Kidney (tissue), 14 donors: ENCODE measurements around the gene KBTBD13. TPM values are rescaled to one million over a fixed set of nuclear protein-coding genes. Genes with fewer than 3 reads are reported as not detected.
"Not testable (repeated sequence)": the region's sequence is repeated elsewhere in the genome, so short reads cannot be mapped to it uniquely, and the experiment has no call there.

Source experiments
- DNase-seq, 5 donors: peaks; one replicate each; pipeline ENCODE4 v3.0.0-alpha.2; 2013 to 2020
- FAIRE-seq: peaks from 2 replicates; lab custom pipeline; 2012; peaks lifted over from hg19 to GRCh38; lab: Jason Lieb, UNC
- H3K27ac ChIP-seq, 2 donors: one replicate each; pipeline ENCODE4 v1.7.0; 2013; ENCODE audit warnings: low read depth in 2 of 2, low read length in 2 of 2, inconsistent platforms in 1 of 2
- H3K27me3 ChIP-seq: one replicate; pipeline ENCODE4 v1.7.1; 2013; ENCODE audit warnings: low read length, inconsistent platforms; ENCODE audit not compliant: control insufficient read depth, insufficient read depth
- H3K36me3 ChIP-seq, 3 donors: one replicate each; pipeline versions ENCODE4 v1.7.0 to v1.7.1; 2013; ENCODE audit warnings: low read length in 3 of 3, control low read depth in 1 of 3, inconsistent platforms in 1 of 3; ENCODE audit not compliant: insufficient read depth in 3 of 3, control insufficient read depth in 2 of 3
- H3K4me1 ChIP-seq, 3 donors: one replicate each; pipeline versions ENCODE4 v1.7.0 to v1.7.1; 2013; ENCODE audit warnings: low read length in 3 of 3, inconsistent platforms in 1 of 3, low read depth in 1 of 3; ENCODE audit not compliant: control insufficient read depth in 2 of 3, insufficient read depth in 2 of 3
- H3K4me3 ChIP-seq, 3 donors: one replicate each; pipeline versions ENCODE4 v1.7.0 to v1.8.1; 2013; ENCODE audit warnings: low read length in 3 of 3, control low read depth in 1 of 3, inconsistent platforms in 1 of 3
- H3K9ac ChIP-seq, 3 donors: one replicate each; pipeline versions ENCODE4 v1.7.0 to v1.7.1; 2013; ENCODE audit warnings: low read length in 3 of 3, control low read depth in 1 of 3, inconsistent platforms in 1 of 3
- H3K9me3 ChIP-seq, 3 donors: one replicate each; pipeline versions ENCODE4 v1.7.0 to v1.7.1; 2013; ENCODE audit warnings: low read length in 3 of 3, control low read depth in 1 of 3, inconsistent platforms in 1 of 3; ENCODE audit not compliant: control insufficient read depth in 2 of 3, insufficient read depth in 1 of 3
- CTCF ChIP-seq: IDR thresholded peaks from 3 replicates; pipeline ENCODE4 v1.5.1; 2012; ENCODE audit warnings: mild to moderate bottlenecking, moderate library complexity, borderline replicate concordance; ENCODE audit not compliant: insufficient read depth; ENCODE audit errors: extremely low read depth
- intact Hi-C: fragments of 100-400 bp; cut with DNase I; formaldehyde crosslinking; loops from one replicate; pipeline ENCODE4 v1.11.1; 2022
- polyA plus RNA-seq: library from polyadenylated mRNA; stranded (reverse); fragments of 350-450 nt; fragmentation: Illumina TruSeq; extraction: RNeasy Lipid Tissue Mini Kit (QIAGEN cat#74804); gene quantifications from one replicate; pipeline ENCODE4 v1.2.3, GENCODE V29; 2014; ENCODE audit warnings: low read depth, low replicate concordance; ENCODE audit not compliant: insufficient read depth
- total RNA-seq: library from RNA; stranded (reverse); fragmentation: NEBNext Ultra II Directional; extraction: Animal tissue kit (Norgen Biotek cat#: 25700); gene quantifications from one replicate; pipeline ENCODE4 v1.2.1, GENCODE V29; 2021
- donor health status: control.
- donor health status: control.
- donor health status: control.
- donor health status: control.
- donor health status: control.
- donor health status: DM: yes; HTN: yes; CAD: no.
- donor health status: Normal renal cell carcinoma (clear cell type).

Gene KBTBD13
- total and polyA plus RNA-seq, 2 donors from 2014 or later: 0.06 TPM; not detected in 1

DNA sequence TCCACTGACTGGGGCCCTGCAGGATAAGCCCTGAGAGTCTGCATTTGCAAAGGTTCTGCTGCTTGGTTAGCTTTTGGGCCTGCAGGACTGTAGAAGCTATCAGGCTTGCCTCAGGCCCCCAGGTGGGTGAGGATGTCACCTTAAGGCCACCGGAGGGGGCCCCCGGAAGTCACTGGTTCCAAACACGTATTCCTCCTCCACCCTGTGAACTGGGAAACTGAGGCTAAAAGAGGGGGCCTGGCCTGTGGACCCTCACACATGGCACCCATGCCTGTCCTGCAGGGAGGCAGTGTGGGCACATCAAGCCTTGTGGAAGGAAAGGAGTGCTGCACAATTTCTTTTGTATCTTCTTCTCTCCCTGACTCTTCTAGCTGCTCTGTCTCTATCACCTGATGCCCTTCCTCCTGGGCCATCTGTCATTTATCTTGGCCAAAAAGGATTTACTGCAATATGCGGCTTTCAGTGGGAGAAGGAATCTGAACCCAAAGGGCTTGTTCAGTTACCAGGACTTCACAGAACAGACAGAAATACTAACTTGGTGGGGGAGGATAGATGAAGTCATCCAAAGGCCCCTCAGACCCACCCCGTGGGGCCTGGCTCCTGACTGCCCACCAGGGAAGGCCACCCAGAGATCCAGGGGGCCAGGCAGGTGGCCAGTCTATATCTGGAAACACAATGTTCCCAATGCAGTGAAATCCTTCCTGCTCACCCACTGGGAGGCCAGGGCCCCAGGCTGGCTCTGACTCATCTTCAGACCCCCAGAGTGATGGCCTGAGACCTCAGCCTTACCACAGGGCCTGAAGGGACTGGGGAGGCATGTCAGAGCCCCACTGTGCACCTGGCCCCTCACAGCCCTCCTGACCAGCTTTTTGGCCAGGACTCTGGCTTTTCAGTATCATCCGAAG lies 20.2 kb downstream of the KBTBD13 start:
- Histone ChIP-seq H3K36me3 (peaks cover 2 to 21% (median 12%) of the 10 kb centered on the region in 3 donors), H3K4me1 (peaks cover 0 to 11% (median 3%) of the 10 kb centered on the region in 3 donors), H3K9me3 (no peaks in the 10 kb centered on the region), H3K27ac (no peak overlapping the region), H3K4me3 (no peak overlapping the region), H3K9ac (no peak overlapping the region), H3K27me3 (no peaks in the 10 kb centered on the region)
- TF ChIP-seq CTCF: no peak
- DNase-seq: peak in 1 of 5 donors; percentile 23
- intact Hi-C loops: no loop called here
- no peak for FAIRE-seq

- H3K36me3 ChIP-seq: peaks cover 2 to 21% (median 12%) of the 10 kb centered on the region in 3 donors
- no peaks in the 10 kb centered on the region for H3K27me3 ChIP-seq
- H3K9ac ChIP-seq: no peak overlapping the region
- no peaks in the 10 kb centered on the region for H3K9me3 ChIP-seq
- H3K27ac ChIP-seq: no peak overlapping the region
- intact Hi-C loops: no loop called here
- TF ChIP-seq CTCF: no peak
- peaks cover 0 to 11% (median 3%) of the 10 kb centered on the region in 3 donors for H3K4me1 ChIP-seq
- H3K4me3 ChIP-seq: no peak overlapping the region
- DNase-seq: no peak
- FAIRE-seq: no peak
These were observed 21.2 kb downstream of the KBTBD13 start for GRCh38 chr15:65097651-65098263.

DNA sequence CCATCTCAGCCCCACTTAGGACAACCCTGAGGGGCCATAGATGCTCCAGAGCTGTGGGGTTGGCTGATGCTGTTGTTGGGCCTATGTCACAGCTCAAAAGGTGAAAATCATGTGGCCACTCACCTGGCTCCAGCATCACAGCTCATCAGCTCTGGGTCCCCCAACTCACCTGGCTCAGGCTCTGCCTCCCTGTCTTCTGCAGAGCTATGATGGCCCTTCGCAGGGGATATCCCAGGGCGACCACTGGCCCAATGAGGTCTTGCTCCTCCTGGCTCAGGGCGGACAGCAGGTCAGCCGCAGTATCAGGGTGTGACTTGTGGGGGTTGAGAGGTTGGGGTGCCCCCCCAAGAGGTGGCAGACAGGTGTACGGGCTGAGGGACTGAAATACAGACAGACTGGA lies 22.8 kb downstream of the KBTBD13 start:
- no peak overlapping the region for H3K9ac ChIP-seq
- DNase-seq: no peak
- FAIRE-seq: no peak
- H3K4me3 ChIP-seq: no peak overlapping the region
- H3K9me3 ChIP-seq: no peaks in the 10 kb centered on the region
- intact Hi-C loops: no loop called here
- no peak overlapping the region for H3K27ac ChIP-seq
- peaks cover 2 to 21% (median 12%) of the 10 kb centered on the region in 3 donors for H3K36me3 ChIP-seq
- H3K4me1 ChIP-seq: peaks cover 0 to 11% (median 3%) of the 10 kb centered on the region in 3 donors
- no peak for TF ChIP-seq CTCF
- no peaks in the 10 kb centered on the region for H3K27me3 ChIP-seq

- H3K4me1 ChIP-seq, H3K27me3 ChIP-seq, intact Hi-C loops, H3K27ac ChIP-seq, FAIRE-seq, DNase-seq, H3K9ac ChIP-seq, H3K9me3 ChIP-seq, H3K4me3 ChIP-seq: not testable (repeated sequence)
- peaks cover 2 to 21% (median 12%) of the 10 kb centered on the region in 3 donors for H3K36me3 ChIP-seq
These were observed 23.3 kb downstream of the KBTBD13 start for GRCh38 chr15:65099801-65100200.
